ENCODE measurements around the gene RBM17. TPM values are rescaled to one million over a fixed set of nuclear protein-coding genes. Genes with fewer than 3 reads are reported as not detected.

RBM17 gene
- polyA plus RNA-seq, 6 donors from 2014 or later = 50.4 to 118 (median 89.6) TPM

GRCh38 chr10:6050801-6051445, 37.9 kb upstream of the RBM17 start:
- peak; percentile 86 to 87 for ATAC-seq (ENCODE audit: low read depth in 2 of 2)
- Mint-ChIP-seq H3K4me3 (peak overlapping the region; percentile 79 to 97 (median 94)), H3K27me3 (no peaks in the 10 kb centered on the region), H3K4me1 (peaks cover 68 to 85% (median 83%) of the 10 kb centered on the region in 3 donors), H3K36me3 (no peaks in the 10 kb centered on the region), H3K9me3 (no peaks in the 10 kb centered on the region), H3K27ac (peak overlapping the region; percentile 97 to 100 (median 99))
- DNase-seq = peak; percentile 93

GRCh38 chr10:6052247-6053221, 36.3 kb upstream of the RBM17 start:
- Mint-ChIP-seq H3K27me3 (no peaks in the 10 kb centered on the region), H3K4me1 (peaks cover 66 to 87% (median 85%) of the 10 kb centered on the region in 3 donors), H3K4me3 (peak overlapping the region; percentile 76 to 92 (median 84)), H3K27ac (peak overlapping the region; percentile 98 to 100 (median 99)), H3K36me3 (no peaks in the 10 kb centered on the region), H3K9me3 (peaks cover 0 to under 1% (median 0%) of the 10 kb centered on the region in 7 donors)
- ATAC-seq (ENCODE audit: low read depth in 2 of 2) (peak; percentile 3 to 6), DNase-seq (peak; percentile 62)

- Mint-ChIP-seq H3K36me3 (no peaks in the 10 kb centered on the region), H3K4me1 (peaks cover 62 to 89% (median 86%) of the 10 kb centered on the region in 3 donors), H3K9me3 (peaks cover 0 to 1% (median 0%) of the 10 kb centered on the region in 7 donors), H3K4me3 (peak overlapping the region; percentile 76 to 92 (median 84)), H3K27ac (peak overlapping the region; percentile 98 to 100 (median 99)), H3K27me3 (no peaks in the 10 kb centered on the region)
- DNase-seq = no peak
- no peak for ATAC-seq (ENCODE audit: low read depth in 2 of 2)
These were observed 35.5 kb upstream of the RBM17 start for GRCh38 chr10:6053303-6053702.

- no peak for ATAC-seq (ENCODE audit: low read depth in 2 of 2)
- no peak for DNase-seq
- H3K4me1 Mint-ChIP-seq = peaks cover 56 to 86% (median 86%) of the 10 kb centered on the region in 3 donors
These were observed 34.8 kb upstream of the RBM17 start for GRCh38 chr10:6053816-6054631.

GRCh38 chr10:6054884-6055283, 34.0 kb upstream of the RBM17 start:
- Mint-ChIP-seq H3K9me3 (peaks cover 0 to 1% (median 0%) of the 10 kb centered on the region in 7 donors), H3K27me3 (no peaks in the 10 kb centered on the region), H3K27ac (peak overlapping the region; percentile 63 to 100 (median 98)), H3K4me3 (peak overlapping the region in 5 of 8 donors; percentile 59 to 89 (median 83)), H3K36me3 (no peaks in the 10 kb centered on the region), H3K4me1 (peaks cover 53 to 86% (median 86%) of the 10 kb centered on the region in 3 donors)
- ATAC-seq (ENCODE audit: low read depth in 2 of 2) (no peak), DNase-seq (no peak)

More at GRCh38 chr10:6053816-6054631, 34.8 kb upstream of the RBM17 start:
- H3K36me3 Mint-ChIP-seq = no peaks in the 10 kb centered on the region
- no peaks in the 10 kb centered on the region for H3K27me3 Mint-ChIP-seq
- peak overlapping the region; percentile 23 to 89 (median 82) for H3K4me3 Mint-ChIP-seq
- H3K27ac Mint-ChIP-seq = peak overlapping the region; percentile 74 to 100 (median 98)
- H3K9me3 Mint-ChIP-seq = peaks cover 0 to 1% (median 0%) of the 10 kb centered on the region in 7 donors

- Mint-ChIP-seq H3K27me3 (no peaks in the 10 kb centered on the region), H3K4me3 (peak overlapping the region in 2 of 8 donors; percentile 9 to 42), H3K36me3 (no peaks in the 10 kb centered on the region), H3K4me1 (peaks cover 47 to 81% (median 81%) of the 10 kb centered on the region in 3 donors), H3K27ac (peak overlapping the region; percentile 51 to 91 (median 86)), H3K9me3 (peaks cover 0 to 1% (median 0%) of the 10 kb centered on the region in 7 donors)
- ATAC-seq (ENCODE audit: low read depth in 2 of 2) (no peak), DNase-seq (no peak)
These were observed 32.9 kb upstream of the RBM17 start for GRCh38 chr10:6055929-6056328.

- no peaks in the 10 kb centered on the region for H3K27me3 Mint-ChIP-seq
- DNase-seq (no peak), ATAC-seq (ENCODE audit: low read depth in 2 of 2) (peak in 1 of 2 donors; percentile 3)
- peak overlapping the region in 6 of 8 donors; percentile 29 to 57 (median 40) for H3K4me3 Mint-ChIP-seq
- H3K27ac Mint-ChIP-seq = peak overlapping the region; percentile 72 to 91 (median 86)
- peaks cover 45 to 82% (median 79%) of the 10 kb centered on the region in 3 donors for H3K4me1 Mint-ChIP-seq
- no peaks in the 10 kb centered on the region for H3K36me3 Mint-ChIP-seq
- H3K9me3 Mint-ChIP-seq = peaks cover 0 to 1% (median 0%) of the 10 kb centered on the region in 7 donors
These were observed 32.3 kb upstream of the RBM17 start for GRCh38 chr10:6056411-6057135.

- Mint-ChIP-seq H3K4me1 (peaks cover 32 to 74% (median 69%) of the 10 kb centered on the region in 3 donors), H3K36me3 (no peaks in the 10 kb centered on the region), H3K4me3 (peak overlapping the region in 3 of 8 donors; percentile 3 to 36 (median 25)), H3K27me3 (no peaks in the 10 kb centered on the region), H3K27ac (peak overlapping the region in 5 of 6 donors; percentile 3 to 91 (median 55)), H3K9me3 (peaks cover 0 to 1% (median 0%) of the 10 kb centered on the region in 7 donors)
- DNase-seq (no peak), ATAC-seq (ENCODE audit: low read depth in 2 of 2) (no peak)
These were observed 30.0 kb upstream of the RBM17 start for GRCh38 chr10:6058682-6059475.

- Mint-ChIP-seq H3K4me3 (peak overlapping the region in 6 of 8 donors; percentile 9 to 78 (median 30)), H3K9me3 (peaks cover 0 to 1% (median 0%) of the 10 kb centered on the region in 7 donors), H3K4me1 (peaks cover 26 to 68% (median 63%) of the 10 kb centered on the region in 3 donors), H3K36me3 (no peaks in the 10 kb centered on the region), H3K27me3 (no peaks in the 10 kb centered on the region), H3K27ac (peak overlapping the region in 4 of 6 donors; percentile 44 to 91 (median 68))
- DNase-seq (no peak), ATAC-seq (ENCODE audit: low read depth in 2 of 2) (no peak)
These were observed 29.3 kb upstream of the RBM17 start for GRCh38 chr10:6059506-6059905.

- H3K27me3 Mint-ChIP-seq = no peaks in the 10 kb centered on the region
- H3K4me3 Mint-ChIP-seq = peak overlapping the region in 6 of 8 donors; percentile 47 to 91 (median 78)
- ATAC-seq (ENCODE audit: low read depth in 2 of 2) (no peak), DNase-seq (no peak)
- peaks cover 25 to 62% (median 59%) of the 10 kb centered on the region in 3 donors for H3K4me1 Mint-ChIP-seq
- peaks cover 0 to 1% (median 0%) of the 10 kb centered on the region in 7 donors for H3K9me3 Mint-ChIP-seq
- H3K27ac Mint-ChIP-seq = peak overlapping the region in 3 of 6 donors; percentile 72 to 91 (median 73)
- H3K36me3 Mint-ChIP-seq = no peaks in the 10 kb centered on the region
These were observed 27.8 kb upstream of the RBM17 start for GRCh38 chr10:6061056-6061455.

GRCh38 chr10:6062101-6062771, 26.6 kb upstream of the RBM17 start, which contains the start of gene IL2RA:
IL2RA (minus strand) TSS chr10:6062367; CDS start chr10:6062151, 216 bp downstream.
- Mint-ChIP-seq H3K9me3 (peaks cover 0 to 1% (median 0%) of the 10 kb centered on the region in 7 donors), H3K27me3 (no peaks in the 10 kb centered on the region), H3K4me1 (peaks cover 27 to 62% (median 53%) of the 10 kb centered on the region in 3 donors), H3K27ac (peak within 1 kb of the TSS; percentile 72 to 95 (median 88)), H3K4me3 (peak within 1 kb of the TSS; percentile 73 to 94 (median 86)), H3K36me3 (no peaks in the 10 kb centered on the region)
- peak; percentile 48 for DNase-seq
- ATAC-seq (ENCODE audit: low read depth in 2 of 2) = peak; percentile 82 to 85
